OCI-LY1 (cell line): ENCODE results near the gene PCDH15.

ENCODE experiments used
- H2AFZ ChIP-seq: fragments of 200-600 bp; sonication (generic), shearing (Covaris generic); 2 replicates; pipeline ENCODE4 v1.6.0; 2014; ENCODE audit warnings: antibody characterized with exemption, mild to moderate bottlenecking, low read length
- H3F3A ChIP-seq: fragments of 200-600 bp; sonication (generic), shearing (Covaris generic); 2 replicates; pipeline ENCODE4 v1.6.0; 2014; ENCODE audit warnings: mild to moderate bottlenecking, antibody characterized with exemption, low read length, moderate library complexity; ENCODE audit not compliant: insufficient read depth
- H3K27ac ChIP-seq: fragments of 200-600 bp; sonication (generic); 2 replicates; pipeline ENCODE4 v1.5.1; 2014; ENCODE audit warnings: low read length, mixed run types, mild to moderate bottlenecking, low read depth; ENCODE audit not compliant: poor library complexity, severe bottlenecking
- H3K27me3 ChIP-seq: fragments of 200-600 bp; sonication (generic); 2 replicates; pipeline ENCODE4 v1.6.0; 2014; ENCODE audit warnings: antibody characterized with exemption, mild to moderate bottlenecking, low read length, moderate library complexity; ENCODE audit not compliant: insufficient read depth
- H3K36me3 ChIP-seq: fragments of 200-600 bp; sonication (generic); 2 replicates; pipeline ENCODE4 v1.6.1; 2014; ENCODE audit warnings: mild to moderate bottlenecking, antibody characterized with exemption, low read length, moderate library complexity, mixed read lengths; ENCODE audit not compliant: insufficient read depth
- H3K4me1 ChIP-seq: fragments of 200-600 bp; sonication (generic); 2 replicates; pipeline ENCODE4 v1.5.1; 2014; ENCODE audit warnings: mild to moderate bottlenecking, low read length, moderate library complexity; ENCODE audit not compliant: insufficient read depth, severe bottlenecking
- H3K4me2 ChIP-seq: fragments of 200-600 bp; sonication (generic), shearing (Covaris generic); 2 replicates; pipeline ENCODE4 v1.6.1; 2014; ENCODE audit warnings: low read length
- H3K4me3 ChIP-seq: fragments of 200-600 bp; sonication (generic); 2 replicates; pipeline ENCODE4 v1.5.1; 2014; ENCODE audit warnings: low read length, low read depth, mild to moderate bottlenecking, mixed read lengths; ENCODE audit not compliant: poor library complexity, severe bottlenecking
- H3K79me2 ChIP-seq: fragments of 200-600 bp; shearing (Covaris generic); 2 replicates; pipeline ENCODE4 v1.6.1; 2016; ENCODE audit warnings: mixed run types, low read length, mixed read lengths; ENCODE audit not compliant: insufficient read depth
- H3K9ac ChIP-seq: fragments of 200-600 bp; sonication (generic), shearing (Covaris generic); 2 replicates; pipeline ENCODE4 v1.6.1; 2014; ENCODE audit warnings: mild to moderate bottlenecking, low read length, mixed read lengths
- H3K9me2 ChIP-seq: fragments of 200-600 bp; sonication (generic), shearing (Covaris generic); 2 replicates; pipeline ENCODE4 v1.6.1; 2014; ENCODE audit warnings: low read depth, mild to moderate bottlenecking, low read length, mixed read lengths
- H3K9me3 ChIP-seq: fragments of 200-600 bp; shearing (Covaris generic); 2 replicates; pipeline ENCODE4 v1.6.1; 2014; ENCODE audit warnings: low read length, mixed read lengths
- H4K20me1 ChIP-seq: fragments of 200-600 bp; sonication (generic), shearing (Covaris generic); 2 replicates; pipeline ENCODE4 v1.6.0; 2016; ENCODE audit warnings: mild to moderate bottlenecking, low read length; ENCODE audit not compliant: insufficient read depth
- EZH2 ChIP-seq: fragments of 200-600 bp; sonication (generic), shearing (Covaris generic); IDR thresholded peaks from 2 replicates; pipeline ENCODE4 v1.8.0; 2017; ENCODE audit warnings: borderline replicate concordance, mixed run types, mild to moderate bottlenecking, antibody characterized with exemption, low read length, moderate library complexity, mixed read lengths
- TF ChIP-seq, protein P1 (sequence below): fragments of 200-600 bp; sonication (generic), shearing (Covaris generic); IDR thresholded peaks from 2 replicates; pipeline ENCODE4 v1.5.1; 2017; ENCODE audit warnings: mild to moderate bottlenecking, antibody characterized with exemption, low read length, moderate library complexity, mixed read lengths

The PCDH15 gene

GRCh38 chr10:54259104-54259503 lies 541.9 kb downstream of the PCDH15 start:
- Histone ChIP-seq H4K20me1 (no peaks in the 10 kb centered on the region), H3K36me3 (no peaks in the 10 kb centered on the region), H3K27ac (no peak overlapping the region), H3K9me2 (no peaks in the 10 kb centered on the region), H3K4me1 (no peaks in the 10 kb centered on the region), H3K79me2 (no peaks in the 10 kb centered on the region), H3K4me3 (no peak overlapping the region), H2AFZ (no peak overlapping the region), H3K4me2 (no peak overlapping the region), H3K9ac (no peak overlapping the region), H3F3A (no peaks in the 10 kb centered on the region), H3K9me3 (no peaks in the 10 kb centered on the region), H3K27me3 (no peaks in the 10 kb centered on the region)
- TF ChIP-seq, protein P1, sequence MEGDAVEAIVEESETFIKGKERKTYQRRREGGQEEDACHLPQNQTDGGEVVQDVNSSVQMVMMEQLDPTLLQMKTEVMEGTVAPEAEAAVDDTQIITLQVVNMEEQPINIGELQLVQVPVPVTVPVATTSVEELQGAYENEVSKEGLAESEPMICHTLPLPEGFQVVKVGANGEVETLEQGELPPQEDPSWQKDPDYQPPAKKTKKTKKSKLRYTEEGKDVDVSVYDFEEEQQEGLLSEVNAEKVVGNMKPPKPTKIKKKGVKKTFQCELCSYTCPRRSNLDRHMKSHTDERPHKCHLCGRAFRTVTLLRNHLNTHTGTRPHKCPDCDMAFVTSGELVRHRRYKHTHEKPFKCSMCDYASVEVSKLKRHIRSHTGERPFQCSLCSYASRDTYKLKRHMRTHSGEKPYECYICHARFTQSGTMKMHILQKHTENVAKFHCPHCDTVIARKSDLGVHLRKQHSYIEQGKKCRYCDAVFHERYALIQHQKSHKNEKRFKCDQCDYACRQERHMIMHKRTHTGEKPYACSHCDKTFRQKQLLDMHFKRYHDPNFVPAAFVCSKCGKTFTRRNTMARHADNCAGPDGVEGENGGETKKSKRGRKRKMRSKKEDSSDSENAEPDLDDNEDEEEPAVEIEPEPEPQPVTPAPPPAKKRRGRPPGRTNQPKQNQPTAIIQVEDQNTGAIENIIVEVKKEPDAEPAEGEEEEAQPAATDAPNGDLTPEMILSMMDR: no peak
- TF ChIP-seq EZH2: no peak

DNA sequence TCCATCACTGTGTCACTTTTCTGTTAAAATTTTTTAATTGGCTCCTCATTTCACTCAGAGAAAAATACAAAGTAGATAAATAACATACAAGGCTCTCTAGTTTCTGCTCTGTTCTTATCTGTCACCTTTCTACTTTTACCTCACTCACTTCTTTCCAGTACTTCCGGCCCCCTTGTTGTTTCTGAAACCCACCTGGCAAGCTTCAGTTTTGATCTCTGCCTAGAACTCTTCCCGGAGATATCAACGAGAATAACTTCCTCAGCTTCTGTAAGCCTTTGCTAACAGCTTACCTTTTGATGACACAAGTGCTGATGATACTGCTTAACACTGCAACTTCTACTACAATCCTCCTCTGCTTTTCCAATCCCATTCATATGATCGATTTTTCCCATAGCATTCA lies 566.2 kb downstream of the PCDH15 start:
- H3K79me2 ChIP-seq: no peaks in the 10 kb centered on the region
- no peak overlapping the region for H3K27ac ChIP-seq
- H3F3A ChIP-seq: no peaks in the 10 kb centered on the region
- no peak overlapping the region for H3K4me3 ChIP-seq
- TF ChIP-seq EZH2: no peak
- TF ChIP-seq, protein P1: no peak
- H4K20me1 ChIP-seq: no peaks in the 10 kb centered on the region
- H2AFZ ChIP-seq: no peak overlapping the region
- H3K4me1 ChIP-seq: no peaks in the 10 kb centered on the region
- H3K36me3 ChIP-seq: no peaks in the 10 kb centered on the region
- no peaks in the 10 kb centered on the region for H3K9me3 ChIP-seq
- no peaks in the 10 kb centered on the region; the same call in 1 of the 2 replicates for H3K9me2 ChIP-seq
- H3K27me3 ChIP-seq: no peaks in the 10 kb centered on the region
- no peak overlapping the region for H3K9ac ChIP-seq
- no peak overlapping the region for H3K4me2 ChIP-seq

DNA sequence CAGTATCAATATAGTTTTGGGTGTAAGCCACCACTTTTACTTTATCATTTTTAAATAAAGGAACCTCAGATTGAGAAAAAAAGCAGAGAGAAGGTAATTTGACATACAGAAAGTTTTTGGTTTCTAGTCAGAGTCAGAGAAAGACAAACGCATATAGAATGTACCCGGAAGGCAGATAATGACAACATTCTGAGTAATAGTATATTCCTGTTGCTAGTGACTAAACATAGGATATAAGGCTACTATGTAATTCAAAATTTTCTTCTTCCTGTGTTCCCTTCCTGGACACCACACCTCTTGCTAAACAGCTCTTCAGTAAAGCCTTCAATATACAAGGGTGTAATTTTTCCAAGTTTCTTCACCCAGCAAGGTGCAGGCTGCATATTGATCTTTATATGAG lies 597.6 kb downstream of the PCDH15 start:
- Histone ChIP-seq H3K27me3 (no peaks in the 10 kb centered on the region), H3K36me3 (no peaks in the 10 kb centered on the region), H3K79me2 (no peaks in the 10 kb centered on the region), H2AFZ (no peak overlapping the region), H3K4me1 (no peaks in the 10 kb centered on the region), H3K9me2 (no peaks in the 10 kb centered on the region), H3K9ac (no peak overlapping the region), H3K9me3 (no peaks in the 10 kb centered on the region), H3K4me3 (no peak overlapping the region), H3K4me2 (no peak overlapping the region), H3K27ac (no peak overlapping the region), H4K20me1 (no peaks in the 10 kb centered on the region), H3F3A (no peaks in the 10 kb centered on the region)
- TF ChIP-seq, protein P1: no peak
- no peak for TF ChIP-seq EZH2
